Vagina (tissue), 2 donors: ENCODE data around the gene RBM15B. TPM values are rescaled to one million over a fixed set of nuclear protein-coding genes. Genes with fewer than 3 reads are reported as not detected.

Experiments used
- DNase-seq, 2 donors: peaks; one replicate each; pipeline ENCODE4 v3.0.0-alpha.2; 2017; ENCODE audit errors: extremely low spot score in 2 of 2
- H3K27ac ChIP-seq: fragments of 200-600 bp; sonication (generic); one replicate; pipeline ENCODE4 v1.5.1; 2019
- H3K27me3 ChIP-seq: fragments of 200-600 bp; sonication (generic); one replicate; pipeline ENCODE4 v1.5.1; 2019
- H3K36me3 ChIP-seq, 2 donors: fragments of 200-600 bp; sonication (generic); one replicate each; pipeline ENCODE4 v1.5.1; 2017 to 2019
- H3K4me1 ChIP-seq: fragments of 200-600 bp; sonication (generic); one replicate; pipeline ENCODE4 v1.5.1; 2019
- H3K4me3 ChIP-seq, 2 donors: fragments of 200-600 bp; sonication (generic); 1 replicate in 1 of 2; 2 replicates in 1 of 2; pipeline ENCODE4 v1.5.1; 2016 to 2019
- H3K9me3 ChIP-seq: fragments of 200-600 bp; sonication (generic); one replicate; pipeline ENCODE4 v1.5.1; 2019
- CTCF ChIP-seq, 3 experiments: fragments of 450-650 bp in 2 of 3; fragments of 200-600 bp in 1 of 3; sonication (generic) in 1 of 3; IDR thresholded peaks; one replicate each; pipeline ENCODE4 v1.5.1; 2017 to 2019; ENCODE audit warnings: antibody characterized with exemption in 3 of 3, mild to moderate bottlenecking in 2 of 3, moderate library complexity in 2 of 3
- POLR2A ChIP-seq, 2 donors: fragments of 450-650 bp; IDR thresholded peaks; one replicate each; pipeline ENCODE4 v1.6.1; 2017; ENCODE audit warnings: antibody characterized with exemption in 2 of 2, mild to moderate bottlenecking in 2 of 2, moderate library complexity in 2 of 2
- POLR2AphosphoS5 ChIP-seq, 2 donors: sonication (generic); formaldehyde crosslinking; IDR thresholded peaks; one replicate each; pipeline ENCODE4 v1.9.0; 2017; ENCODE audit warnings: antibody characterized with exemption in 2 of 2, mild to moderate bottlenecking in 2 of 2, low read depth in 1 of 2; ENCODE audit not compliant: insufficient read depth in 1 of 2
- intact Hi-C: fragments of 100-400 bp; cut with DNase I; formaldehyde crosslinking; loops from one replicate; pipeline ENCODE4 v1.15.1; 2023
- total RNA-seq: library from RNA; depleted of rRNA; stranded (reverse); fragments of >200 nt; gene quantifications from one replicate; pipeline ENCODE4 v1.2.3, GENCODE V29; 2016

Gene RBM15B
- total RNA-seq, 1 donor from 2014 or later = 20.6 TPM

GRCh38 chr3:51353691-51354090, 37.4 kb upstream of the RBM15B start:
- H3K9me3 ChIP-seq = no peaks in the 10 kb centered on the region
- no peak overlapping the region for H3K27ac ChIP-seq
- H3K4me3 ChIP-seq = no peak overlapping the region
- no peaks in the 10 kb centered on the region for H3K36me3 ChIP-seq
- intact Hi-C loops = no loop called here
- no peaks in the 10 kb centered on the region for H3K4me1 ChIP-seq
- H3K27me3 ChIP-seq = no peaks in the 10 kb centered on the region
- DNase-seq = no peak
- TF ChIP-seq POLR2AphosphoS5 (IDR thresholded peaks at IDR 0.05; ENCODE audit: insufficient read depth in 1 of 2, low read depth in 1 of 2) (no peak), CTCF (IDR thresholded peaks at IDR 0.05) (no peak), POLR2A (IDR thresholded peaks at IDR 0.05) (no peak)

GRCh38 chr3:51354172-51354571, 36.9 kb upstream of the RBM15B start:
- intact Hi-C loops = no loop called here
- TF ChIP-seq CTCF (IDR thresholded peaks at IDR 0.05) = no peak
- no peak for TF ChIP-seq POLR2AphosphoS5 (IDR thresholded peaks at IDR 0.05; ENCODE audit: insufficient read depth in 1 of 2, low read depth in 1 of 2)
- TF ChIP-seq POLR2A (IDR thresholded peaks at IDR 0.05) = no peak
- H3K27me3 ChIP-seq = no peaks in the 10 kb centered on the region
- H3K27ac ChIP-seq = no peak overlapping the region
- no peak for DNase-seq
- no peaks in the 10 kb centered on the region for H3K4me1 ChIP-seq
- H3K4me3 ChIP-seq = no peak overlapping the region
- H3K9me3 ChIP-seq = no peaks in the 10 kb centered on the region
- H3K36me3 ChIP-seq = no peaks in the 10 kb centered on the region

- Histone ChIP-seq H3K27me3 (no peaks in the 10 kb centered on the region), H3K4me3 (no peak overlapping the region), H3K36me3 (no peaks in the 10 kb centered on the region), H3K9me3 (no peaks in the 10 kb centered on the region), H3K4me1 (no peaks in the 10 kb centered on the region), H3K27ac (no peak overlapping the region)
- intact Hi-C loops = no loop called here
- TF ChIP-seq POLR2AphosphoS5 (IDR thresholded peaks at IDR 0.05; ENCODE audit: insufficient read depth in 1 of 2, low read depth in 1 of 2) = no peak
- TF ChIP-seq CTCF (IDR thresholded peaks at IDR 0.05) = no peak
- TF ChIP-seq POLR2A (IDR thresholded peaks at IDR 0.05) = no peak
- DNase-seq = no peak
Observed at GRCh38 chr3:51354731-51355615, 36.1 kb upstream of the RBM15B start.

- DNase-seq = no peak
- H3K4me3 ChIP-seq = no peak overlapping the region
- TF ChIP-seq POLR2A (IDR thresholded peaks at IDR 0.05) = no peak
- TF ChIP-seq CTCF (IDR thresholded peaks at IDR 0.05) = no peak
- TF ChIP-seq POLR2AphosphoS5 (IDR thresholded peaks at IDR 0.05; ENCODE audit: insufficient read depth in 1 of 2, low read depth in 1 of 2) = no peak
- no peaks in the 10 kb centered on the region for H3K36me3 ChIP-seq
- H3K4me1 ChIP-seq = no peaks in the 10 kb centered on the region
- H3K9me3 ChIP-seq = no peaks in the 10 kb centered on the region
- no peaks in the 10 kb centered on the region for H3K27me3 ChIP-seq
- intact Hi-C loops = no loop called here
- no peak overlapping the region for H3K27ac ChIP-seq
Observed at GRCh38 chr3:51355891-51356578, 35.0 kb upstream of the RBM15B start.

GRCh38 chr3:51357856-51358255, 33.2 kb upstream of the RBM15B start:
- TF ChIP-seq CTCF (IDR thresholded peaks at IDR 0.05) (no peak), POLR2AphosphoS5 (IDR thresholded peaks at IDR 0.05; ENCODE audit: insufficient read depth in 1 of 2, low read depth in 1 of 2) (no peak), POLR2A (IDR thresholded peaks at IDR 0.05) (no peak)
- no peaks in the 10 kb centered on the region for H3K27me3 ChIP-seq
- no peak overlapping the region for H3K27ac ChIP-seq
- no peak for DNase-seq
- H3K36me3 ChIP-seq = no peaks in the 10 kb centered on the region
- no peak overlapping the region for H3K4me3 ChIP-seq
- intact Hi-C loops = no loop called here
- H3K4me1 ChIP-seq = no peaks in the 10 kb centered on the region
- H3K9me3 ChIP-seq = no peaks in the 10 kb centered on the region
